ENCODE measurements around the gene CCDC134.

GRCh38 chr22:41857155-41857859 is 56.8 kb downstream of the CCDC134 start:
- TF ChIP-seq, protein P1, sequence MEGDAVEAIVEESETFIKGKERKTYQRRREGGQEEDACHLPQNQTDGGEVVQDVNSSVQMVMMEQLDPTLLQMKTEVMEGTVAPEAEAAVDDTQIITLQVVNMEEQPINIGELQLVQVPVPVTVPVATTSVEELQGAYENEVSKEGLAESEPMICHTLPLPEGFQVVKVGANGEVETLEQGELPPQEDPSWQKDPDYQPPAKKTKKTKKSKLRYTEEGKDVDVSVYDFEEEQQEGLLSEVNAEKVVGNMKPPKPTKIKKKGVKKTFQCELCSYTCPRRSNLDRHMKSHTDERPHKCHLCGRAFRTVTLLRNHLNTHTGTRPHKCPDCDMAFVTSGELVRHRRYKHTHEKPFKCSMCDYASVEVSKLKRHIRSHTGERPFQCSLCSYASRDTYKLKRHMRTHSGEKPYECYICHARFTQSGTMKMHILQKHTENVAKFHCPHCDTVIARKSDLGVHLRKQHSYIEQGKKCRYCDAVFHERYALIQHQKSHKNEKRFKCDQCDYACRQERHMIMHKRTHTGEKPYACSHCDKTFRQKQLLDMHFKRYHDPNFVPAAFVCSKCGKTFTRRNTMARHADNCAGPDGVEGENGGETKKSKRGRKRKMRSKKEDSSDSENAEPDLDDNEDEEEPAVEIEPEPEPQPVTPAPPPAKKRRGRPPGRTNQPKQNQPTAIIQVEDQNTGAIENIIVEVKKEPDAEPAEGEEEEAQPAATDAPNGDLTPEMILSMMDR (IDR thresholded peaks at IDR 0.05): peak; percentile 20 to 50 (median 44)
- TF ChIP-seq POLR2AphosphoS5 (IDR thresholded peaks at IDR 0.05): no peak
- no peak for TF ChIP-seq POLR2A (IDR thresholded peaks at IDR 0.05)
- no peak for TF ChIP-seq EP300 (IDR thresholded peaks at IDR 0.05)
